ENCODE data around the gene BANP. TPM values are rescaled to one million over a fixed set of nuclear protein-coding genes. Genes with fewer than 3 reads are reported as not detected.

The BANP gene
- total RNA-seq, 3 donors from 2014 or later (not counting 1 experiment from before 2014, with no cell fraction given) = 88.8 to 117 (median 117) TPM

DNA sequence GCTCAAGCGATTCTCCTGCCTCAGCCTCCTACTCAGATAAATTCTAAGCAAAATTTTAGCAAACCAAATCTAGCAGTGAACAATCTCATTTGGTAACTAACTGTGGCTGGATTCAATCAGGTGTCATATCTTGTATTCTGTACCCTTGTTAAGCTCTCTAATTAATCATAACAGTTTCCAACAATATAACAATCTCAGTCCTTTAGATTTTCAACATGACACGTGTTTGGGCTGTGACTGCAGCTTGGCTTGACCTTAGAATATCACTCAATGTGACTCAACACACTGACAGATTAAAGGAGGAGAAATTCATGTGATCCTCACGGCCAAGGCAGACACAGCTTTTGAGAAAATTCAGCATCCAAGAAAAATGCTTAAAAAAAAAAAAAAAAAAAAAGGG is 133.6 kb downstream of the BANP start:
- H3K4me3 ChIP-seq (ENCODE audit: low read length) = no peak overlapping the region
- H3K27ac ChIP-seq (ENCODE audit: low read length) = no peak overlapping the region
- Mint-ChIP-seq H3K9me3 (no peaks in the 10 kb centered on the region), H3K27me3 (ENCODE audit: low read depth in 2 of 2) (no peaks in the 10 kb centered on the region), H3K4me1 (no peaks in the 10 kb centered on the region), H3K27ac (no peak overlapping the region), H3K36me3 (peaks cover 6% of the 10 kb centered on the region), H3K4me3 (no peak overlapping the region)
- 97% methylated on average over 3 of the region's 3 CpGs for WGBS (ENCODE audit: insufficient coverage)
- H3K9me3 ChIP-seq (ENCODE audit: control insufficient read depth, insufficient read depth, low read length) = no peaks in the 10 kb centered on the region
- ATAC-seq (no peak), DNase-seq (no peak)
- TF ChIP-seq, protein P1, sequence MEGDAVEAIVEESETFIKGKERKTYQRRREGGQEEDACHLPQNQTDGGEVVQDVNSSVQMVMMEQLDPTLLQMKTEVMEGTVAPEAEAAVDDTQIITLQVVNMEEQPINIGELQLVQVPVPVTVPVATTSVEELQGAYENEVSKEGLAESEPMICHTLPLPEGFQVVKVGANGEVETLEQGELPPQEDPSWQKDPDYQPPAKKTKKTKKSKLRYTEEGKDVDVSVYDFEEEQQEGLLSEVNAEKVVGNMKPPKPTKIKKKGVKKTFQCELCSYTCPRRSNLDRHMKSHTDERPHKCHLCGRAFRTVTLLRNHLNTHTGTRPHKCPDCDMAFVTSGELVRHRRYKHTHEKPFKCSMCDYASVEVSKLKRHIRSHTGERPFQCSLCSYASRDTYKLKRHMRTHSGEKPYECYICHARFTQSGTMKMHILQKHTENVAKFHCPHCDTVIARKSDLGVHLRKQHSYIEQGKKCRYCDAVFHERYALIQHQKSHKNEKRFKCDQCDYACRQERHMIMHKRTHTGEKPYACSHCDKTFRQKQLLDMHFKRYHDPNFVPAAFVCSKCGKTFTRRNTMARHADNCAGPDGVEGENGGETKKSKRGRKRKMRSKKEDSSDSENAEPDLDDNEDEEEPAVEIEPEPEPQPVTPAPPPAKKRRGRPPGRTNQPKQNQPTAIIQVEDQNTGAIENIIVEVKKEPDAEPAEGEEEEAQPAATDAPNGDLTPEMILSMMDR (IDR thresholded peaks at IDR 0.05) = no peak
- H3K27me3 ChIP-seq (ENCODE audit: control insufficient read depth, insufficient read depth, low read length) = no peaks in the 10 kb centered on the region
- H3K4me1 ChIP-seq (ENCODE audit: control insufficient read depth, insufficient read depth, low read length) = no peaks in the 10 kb centered on the region
- intact Hi-C loops (cut with micrococcal nuclease) = no loop called here
- peaks cover 4% of the 10 kb centered on the region for H3K36me3 ChIP-seq (ENCODE audit: control insufficient read depth, insufficient read depth, low read length)

DNA sequence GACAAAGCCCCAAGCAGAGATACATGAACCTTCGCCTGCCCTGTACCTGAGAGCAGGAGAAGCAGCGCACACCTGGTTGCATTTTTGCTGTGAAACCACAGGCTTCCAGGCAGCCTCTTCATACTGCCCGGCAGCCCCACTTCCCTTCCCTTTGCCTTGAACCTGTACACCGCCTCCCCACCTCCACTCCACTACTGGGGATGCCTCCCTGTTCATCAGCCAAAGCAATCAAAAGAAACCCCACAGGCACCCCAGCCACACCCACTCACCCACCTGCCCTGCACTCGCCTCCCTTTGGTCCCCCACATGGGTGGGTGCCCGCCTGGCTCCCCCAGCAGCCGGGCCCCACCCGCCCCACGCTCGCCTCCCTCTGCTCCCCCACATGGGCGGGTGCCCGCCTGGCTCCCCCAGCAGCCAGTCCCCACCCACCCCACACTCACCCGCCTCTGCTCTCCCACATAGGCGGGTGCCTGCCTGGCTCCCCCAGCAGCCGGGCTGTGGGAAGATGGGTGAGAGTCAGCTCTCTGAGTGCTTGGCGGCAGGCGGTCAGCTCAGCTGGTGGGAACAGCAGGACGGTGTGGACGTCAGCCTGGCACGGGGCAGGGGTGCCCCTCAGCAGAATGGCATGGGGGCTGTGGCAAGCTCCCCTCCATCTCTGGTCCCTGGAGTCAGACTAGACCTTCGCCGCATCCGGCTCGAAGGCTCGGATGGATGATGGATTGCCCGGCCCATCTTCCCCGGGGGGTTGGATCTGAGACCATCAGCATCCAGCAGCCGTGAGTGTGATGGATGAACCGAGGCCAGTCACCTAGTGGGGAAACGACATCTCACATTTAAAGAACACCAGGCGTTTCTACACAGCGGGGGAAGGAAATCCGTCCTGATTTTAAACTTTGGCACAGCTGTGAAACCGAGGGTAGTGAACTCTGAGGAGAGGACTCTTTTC is 135.6 kb downstream of the BANP start:
- Mint-ChIP-seq H3K27me3 (ENCODE audit: low read depth in 2 of 2) (no peaks in the 10 kb centered on the region), H3K9me3 (no peaks in the 10 kb centered on the region), H3K36me3 (no peaks in the 10 kb centered on the region), H3K27ac (no peak overlapping the region), H3K4me3 (no peak overlapping the region), H3K4me1 (no peaks in the 10 kb centered on the region)
- Histone ChIP-seq H3K4me3 (ENCODE audit: low read length) (no peak overlapping the region), H3K27ac (ENCODE audit: low read length) (no peak overlapping the region), H3K4me1 (ENCODE audit: control insufficient read depth, insufficient read depth, low read length) (no peaks in the 10 kb centered on the region), H3K9me3 (ENCODE audit: control insufficient read depth, insufficient read depth, low read length) (no peaks in the 10 kb centered on the region), H3K27me3 (ENCODE audit: control insufficient read depth, insufficient read depth, low read length) (no peaks in the 10 kb centered on the region), H3K36me3 (ENCODE audit: control insufficient read depth, insufficient read depth, low read length) (peaks cover 4% of the 10 kb centered on the region)
- 90% methylated on average over 28 of the region's 34 CpGs for whole genome bisulfite sequencing (ENCODE audit: insufficient coverage)
- intact Hi-C loops (cut with micrococcal nuclease) = no loop called here
- ATAC-seq = no peak
- TF ChIP-seq, protein P1 (IDR thresholded peaks at IDR 0.05) = no peak
- no peak for DNase-seq

DNA sequence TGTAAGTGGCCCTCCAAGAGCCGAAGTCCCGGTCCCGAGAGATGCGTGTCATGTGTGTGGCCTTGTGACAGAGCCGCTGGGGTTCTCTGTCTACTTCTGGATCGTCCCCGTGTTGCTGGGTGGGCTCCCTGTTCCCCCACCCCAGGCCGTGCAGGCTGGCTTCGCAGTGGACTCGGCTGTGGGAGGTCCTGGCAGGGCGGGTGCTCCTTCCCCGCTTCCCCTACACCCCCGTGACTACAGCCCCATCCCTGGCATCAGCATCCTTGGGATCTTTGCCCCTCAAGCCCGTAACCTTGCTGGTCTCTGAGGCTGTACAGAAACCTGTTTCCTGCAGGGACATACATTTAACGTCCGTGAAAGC is 136.3 kb downstream of the BANP start:
- peaks cover 3% of the 10 kb centered on the region for H3K36me3 ChIP-seq (ENCODE audit: control insufficient read depth, insufficient read depth, low read length)
- no peak overlapping the region for H3K27ac ChIP-seq (ENCODE audit: low read length)
- intact Hi-C loops (cut with micrococcal nuclease) = no loop called here
- Mint-ChIP-seq H3K27me3 (ENCODE audit: low read depth in 2 of 2) (no peaks in the 10 kb centered on the region), H3K4me1 (no peaks in the 10 kb centered on the region), H3K9me3 (no peaks in the 10 kb centered on the region), H3K27ac (no peak overlapping the region), H3K4me3 (no peak overlapping the region), H3K36me3 (no peaks in the 10 kb centered on the region)
- DNase-seq = no peak
- no peaks in the 10 kb centered on the region for H3K4me1 ChIP-seq (ENCODE audit: control insufficient read depth, insufficient read depth, low read length)
- H3K27me3 ChIP-seq (ENCODE audit: control insufficient read depth, insufficient read depth, low read length) = no peaks in the 10 kb centered on the region
- no peak for ATAC-seq
- no peak overlapping the region for H3K4me3 ChIP-seq (ENCODE audit: low read length)
- no peaks in the 10 kb centered on the region for H3K9me3 ChIP-seq (ENCODE audit: control insufficient read depth, insufficient read depth, low read length)
- 90% methylated on average over 16 of the region's 16 CpGs for WGBS (ENCODE audit: insufficient coverage)
- TF ChIP-seq, protein P1 (IDR thresholded peaks at IDR 0.05) = no peak
